ENCODE results near the gene PAAF1.
A peak's percentile ranks its signal among the peaks of the same experiment; 100 is the strongest.

The PAAF1 gene

DNA sequence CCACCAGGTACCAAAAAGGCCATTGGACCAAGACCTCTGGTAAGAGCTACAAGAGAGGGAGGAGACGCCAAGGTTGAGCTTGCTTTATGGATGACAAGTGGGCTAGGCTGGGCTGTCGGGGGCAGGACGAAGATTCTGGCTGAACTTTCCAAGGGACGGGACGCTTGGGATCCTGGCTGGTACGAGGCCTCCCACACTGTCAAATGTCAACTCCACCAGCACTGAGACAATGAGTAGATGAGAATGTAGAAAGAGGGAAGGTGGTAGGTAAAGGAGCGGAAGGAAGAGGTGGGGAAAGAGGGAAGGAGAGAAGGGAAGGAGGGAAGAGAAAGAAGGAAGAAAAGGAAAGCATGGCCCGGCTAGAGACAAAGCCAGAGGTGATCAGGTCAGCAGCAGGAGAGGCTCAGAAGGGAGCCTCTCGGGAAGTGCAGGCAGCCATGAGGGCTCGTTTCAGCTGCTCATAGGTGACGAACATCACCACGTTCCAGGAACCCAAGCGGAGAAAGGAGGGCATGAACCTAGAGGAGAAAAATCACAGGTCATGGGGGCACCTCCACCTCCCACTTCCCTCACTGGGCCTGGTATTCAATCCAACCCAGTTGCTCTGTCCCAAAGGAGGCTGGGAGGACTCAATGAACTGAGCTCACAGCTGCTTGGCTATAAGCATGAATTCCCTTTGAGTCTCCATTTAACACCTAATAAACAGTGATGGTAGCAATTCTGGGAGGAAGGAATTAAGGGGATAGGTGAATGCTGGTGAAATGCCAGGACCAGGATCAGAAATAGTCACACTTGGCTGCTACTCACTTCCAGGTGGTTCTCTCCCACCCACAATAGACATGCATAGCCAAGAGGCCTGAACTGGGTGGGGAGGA, 98.0 kb downstream of the PAAF1 start:
- TF ChIP-seq PAX5 (IDR thresholded peaks at IDR 0.05; ENCODE audit: insufficient read depth, low read length, severe bottlenecking) (no peak), POLR2A (IDR thresholded peaks at IDR 0.05; ENCODE audit: low read depth, low read length) (no peak), SPI1 (IDR thresholded peaks at IDR 0.05; ENCODE audit: low read depth, low read length) (no peak), POU2F2 (IDR thresholded peaks at IDR 0.05; ENCODE audit: low read depth, low read length) (no peak), POLR2AphosphoS5 (IDR thresholded peaks at IDR 0.05; ENCODE audit: low read depth, low read length) (no peak), TAF1 (IDR thresholded peaks at IDR 0.05; ENCODE audit: low read depth, low read length) (no peak)
- DNase-seq (ENCODE audit: insufficient read length, low spot score), result no peak
- no peak for FAIRE-seq

DNA sequence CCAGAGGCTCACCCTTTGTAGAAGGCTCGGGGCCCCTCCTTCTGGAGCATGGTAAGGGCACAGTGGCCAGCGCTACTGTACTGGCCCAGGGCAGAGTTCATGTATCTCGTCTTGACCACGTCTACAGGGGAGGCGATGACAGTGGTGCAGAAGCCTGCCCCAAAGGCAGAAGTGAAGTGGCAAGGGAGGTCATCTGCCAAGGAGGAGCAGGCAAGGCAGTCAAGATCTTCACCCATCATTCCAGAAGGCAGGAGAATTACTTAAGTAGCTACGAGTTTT, 98.6 kb downstream of the PAAF1 start:
- no peak for FAIRE-seq
- TF ChIP-seq TAF1 (IDR thresholded peaks at IDR 0.05; ENCODE audit: low read depth, low read length) (no peak), SPI1 (IDR thresholded peaks at IDR 0.05; ENCODE audit: low read depth, low read length) (no peak), POLR2AphosphoS5 (IDR thresholded peaks at IDR 0.05; ENCODE audit: low read depth, low read length) (no peak), PAX5 (IDR thresholded peaks at IDR 0.05; ENCODE audit: insufficient read depth, low read length, severe bottlenecking) (no peak), POLR2A (IDR thresholded peaks at IDR 0.05; ENCODE audit: low read depth, low read length) (no peak)
- no peak for DNase-seq (ENCODE audit: insufficient read length, low spot score)

DNA sequence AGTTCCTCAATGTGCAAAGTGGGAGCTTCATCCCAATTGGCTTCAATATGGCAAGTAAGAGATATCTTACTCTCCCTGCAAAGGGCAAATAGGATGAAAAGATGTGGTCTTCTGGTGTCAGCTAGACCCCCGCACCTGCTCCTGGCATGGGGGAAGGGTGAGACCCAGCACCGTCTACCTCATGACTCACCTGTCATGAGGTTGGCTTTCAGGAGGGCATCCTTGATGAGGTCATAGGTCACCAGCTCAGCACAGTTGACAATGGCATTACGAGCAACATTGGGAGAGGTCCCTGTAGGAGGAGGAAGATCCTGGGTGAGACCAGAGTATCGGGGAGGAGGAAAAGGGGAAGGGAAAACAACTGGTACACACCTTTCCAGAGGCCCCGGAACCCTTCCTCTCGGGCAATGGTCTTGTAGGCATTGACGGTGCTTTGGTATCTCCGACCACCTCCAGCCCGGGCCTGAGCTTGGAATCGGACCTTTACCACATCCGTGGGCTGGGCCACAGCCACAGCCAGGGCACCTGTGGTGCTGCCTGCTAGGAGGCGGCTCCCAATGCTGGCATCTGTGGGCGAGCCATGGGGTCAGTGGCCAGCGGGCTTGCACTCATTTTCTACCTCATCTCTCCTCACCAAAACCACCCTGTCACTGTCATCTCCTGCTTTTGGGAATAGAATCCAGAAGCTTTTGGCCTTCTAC, 99.8 kb downstream of the PAAF1 start:
- DNase-seq (ENCODE audit: insufficient read length, low spot score) (no peak), FAIRE-seq (no peak)
- TF ChIP-seq POLR2A (IDR thresholded peaks at IDR 0.05; ENCODE audit: low read depth, low read length) (no peak; the same call in 1 of the 2 replicates), POLR2AphosphoS5 (IDR thresholded peaks at IDR 0.05; ENCODE audit: low read depth, low read length) (peak; percentile 32; the same call in 1 of the 2 replicates)

DNA sequence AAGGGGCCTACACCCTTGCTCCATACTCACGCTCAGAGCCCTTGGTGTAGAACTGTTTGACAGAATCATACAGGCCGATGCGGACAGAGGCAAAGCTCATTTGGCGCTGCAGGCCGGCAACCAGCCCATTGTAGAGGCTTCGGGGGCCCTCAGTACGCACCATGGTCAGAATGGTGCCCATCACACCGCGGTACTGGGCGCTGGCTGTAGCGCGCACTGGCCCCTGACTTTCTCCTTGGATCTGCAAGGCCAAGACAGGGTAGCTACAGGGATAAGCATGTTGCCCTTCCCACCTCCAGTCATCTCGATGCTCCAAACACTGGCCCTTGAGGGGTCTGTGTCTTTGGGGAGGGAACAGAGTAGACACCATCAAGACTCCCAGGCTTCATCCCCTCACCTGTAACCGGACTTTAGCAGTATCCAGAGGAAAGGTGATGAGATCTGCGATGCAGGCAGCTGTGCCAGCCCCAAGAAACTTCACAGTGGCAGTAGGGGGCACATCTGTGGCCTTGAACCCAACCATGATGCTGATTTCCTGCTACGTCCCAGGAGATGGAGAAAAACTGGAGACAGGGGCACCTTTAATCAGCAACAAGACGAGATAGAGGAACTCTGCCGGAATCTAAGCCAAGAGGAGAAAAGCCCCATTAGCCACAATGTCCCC, 101.2 kb downstream of the PAAF1 start:
- no peak for FAIRE-seq
- DNase-seq (ENCODE audit: insufficient read length, low spot score), result no peak
- no peak for TF ChIP-seq SPI1 (IDR thresholded peaks at IDR 0.05; ENCODE audit: low read depth, low read length)
- no peak for TF ChIP-seq POLR2A (IDR thresholded peaks at IDR 0.05; ENCODE audit: low read depth, low read length)
- TF ChIP-seq POU2F2 (IDR thresholded peaks at IDR 0.05; ENCODE audit: low read depth, low read length), result no peak
- TF ChIP-seq TAF1 (IDR thresholded peaks at IDR 0.05; ENCODE audit: low read depth, low read length), result no peak
- no peak for TF ChIP-seq POLR2AphosphoS5 (IDR thresholded peaks at IDR 0.05; ENCODE audit: low read depth, low read length)
- TF ChIP-seq PAX5 (IDR thresholded peaks at IDR 0.05; ENCODE audit: insufficient read depth, low read length, severe bottlenecking), result no peak

DNA sequence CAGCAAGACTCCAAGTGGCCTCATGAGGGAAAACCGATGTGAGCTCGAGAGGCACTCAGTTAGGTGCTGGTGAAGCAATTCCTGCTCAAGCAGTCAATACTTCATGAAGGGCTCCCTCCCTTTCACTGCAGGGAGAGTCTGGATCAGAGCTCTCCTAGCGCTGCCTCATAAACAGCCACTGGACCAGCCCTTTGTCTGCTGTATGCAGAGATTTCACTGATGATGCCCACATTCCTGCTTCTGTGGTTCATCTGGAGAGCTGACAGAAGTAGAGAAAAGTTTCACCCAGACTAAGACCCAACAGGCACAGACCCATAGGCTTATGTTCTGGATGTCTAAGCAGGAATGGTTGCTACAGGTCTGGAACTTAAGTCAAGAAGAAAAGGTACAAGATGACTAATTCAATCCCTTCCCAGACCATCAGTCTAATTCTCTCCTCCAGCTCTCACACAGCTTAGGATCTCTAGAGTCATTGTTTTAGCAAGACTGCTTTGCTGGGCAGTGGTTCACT, 101.8 kb downstream of the PAAF1 start:
- FAIRE-seq, result no peak
- TF ChIP-seq POU2F2 (IDR thresholded peaks at IDR 0.05; ENCODE audit: low read depth, low read length), result no peak
- no peak for TF ChIP-seq TAF1 (IDR thresholded peaks at IDR 0.05; ENCODE audit: low read depth, low read length)
- TF ChIP-seq PAX5 (IDR thresholded peaks at IDR 0.05; ENCODE audit: insufficient read depth, low read length, severe bottlenecking), result no peak
- no peak; the same call in 1 of the 2 replicates for TF ChIP-seq POLR2A (IDR thresholded peaks at IDR 0.05; ENCODE audit: low read depth, low read length)
- TF ChIP-seq POLR2AphosphoS5 (IDR thresholded peaks at IDR 0.05; ENCODE audit: low read depth, low read length), result no peak
- TF ChIP-seq SPI1 (IDR thresholded peaks at IDR 0.05; ENCODE audit: low read depth, low read length), result no peak
- no peak for DNase-seq (ENCODE audit: insufficient read length, low spot score)

DNA sequence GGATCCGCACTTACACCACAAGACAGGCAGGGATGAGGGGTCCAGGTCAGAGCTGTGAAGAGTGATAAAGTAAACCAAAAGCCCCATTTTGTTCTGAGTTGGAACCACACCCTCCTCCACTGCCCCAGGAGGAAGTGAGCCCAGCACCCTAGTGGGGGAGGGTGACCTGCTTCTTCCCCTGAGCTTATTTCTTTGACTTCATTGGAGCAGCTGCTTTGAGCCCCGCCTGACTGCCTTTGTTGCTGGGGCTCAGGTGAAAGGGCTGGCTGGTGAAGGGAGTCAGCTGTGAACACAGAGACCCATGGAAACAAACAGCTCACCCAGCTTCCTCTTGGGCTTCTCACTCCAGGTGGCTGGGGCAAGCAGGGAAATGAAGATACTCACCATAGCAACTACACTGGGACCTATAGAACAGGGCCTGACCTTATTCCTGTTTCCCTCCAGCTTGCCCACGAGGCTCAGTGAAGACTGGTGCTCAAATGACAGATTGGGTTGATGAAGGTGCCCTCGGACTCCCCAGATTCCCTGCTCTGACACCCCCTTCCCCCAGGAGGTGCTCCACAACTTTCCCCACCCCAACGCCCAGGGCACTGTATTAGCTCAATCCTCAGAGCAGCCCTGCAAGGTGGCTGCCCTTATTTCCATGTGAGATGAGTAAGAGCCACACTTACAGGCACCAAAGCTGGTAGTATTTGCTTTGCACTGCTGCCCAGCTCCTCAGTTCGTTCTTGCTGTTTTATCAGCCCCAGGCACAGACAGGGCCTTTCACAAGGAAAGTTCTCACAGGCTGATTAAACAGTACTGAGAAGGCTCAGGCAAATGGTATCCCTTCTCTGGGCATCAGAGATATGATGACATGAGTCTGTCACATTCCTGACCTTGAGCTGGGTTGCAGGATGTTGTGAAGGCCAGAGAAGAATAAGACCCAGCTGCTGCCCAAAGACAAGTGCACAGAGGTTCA, 103.5 kb downstream of the PAAF1 start:
- peak; percentile 71 for TF ChIP-seq POLR2AphosphoS5 (IDR thresholded peaks at IDR 0.05; ENCODE audit: low read depth, low read length)
- no peak for TF ChIP-seq PAX5 (IDR thresholded peaks at IDR 0.05; ENCODE audit: insufficient read depth, low read length, severe bottlenecking)
- peak; percentile 69 for TF ChIP-seq POU2F2 (IDR thresholded peaks at IDR 0.05; ENCODE audit: low read depth, low read length)
- TF ChIP-seq POLR2A (IDR thresholded peaks at IDR 0.05; ENCODE audit: low read depth, low read length), result 0 out of 2 replicates have a peak, but pooled peaks have one; percentile 68
- no peak; the same call in 1 of the 2 replicates for TF ChIP-seq TAF1 (IDR thresholded peaks at IDR 0.05; ENCODE audit: low read depth, low read length)
- TF ChIP-seq SPI1 (IDR thresholded peaks at IDR 0.05; ENCODE audit: low read depth, low read length), result peak; percentile 94
- DNase-seq (ENCODE audit: insufficient read length, low spot score) (peak; percentile 82), FAIRE-seq (peak; percentile 84)
